Thyroid gland (tissue), 4 donors: ENCODE measurements around the gene DYTN. TPM values are rescaled to one million over a fixed set of nuclear protein-coding genes. Genes with fewer than 3 reads are reported as not detected.

ENCODE experiments used
- DNase-seq, 2 donors: peaks; one replicate each; pipeline ENCODE4 v3.0.0-alpha.2; 2019
- H3K27ac ChIP-seq, 3 donors: fragments of 200-600 bp; sonication (generic); 1 replicate in 2 of 3; 2 replicates in 1 of 3; pipeline ENCODE4 v1.5.1; 2016 to 2019; ENCODE audit warnings: mild to moderate bottlenecking in 1 of 3, moderate library complexity in 1 of 3
- H3K27me3 ChIP-seq: fragments of 200-600 bp; sonication (generic); one replicate; pipeline ENCODE4 v1.5.1; 2019
- H3K36me3 ChIP-seq, 2 donors: fragments of 200-600 bp; sonication (generic); one replicate each; pipeline ENCODE4 v1.5.1; 2016 to 2019
- H3K4me1 ChIP-seq, 2 donors: fragments of 200-600 bp; sonication (generic); one replicate each; pipeline ENCODE4 v1.5.1; 2017 to 2019
- H3K4me3 ChIP-seq, 3 donors: fragments of 200-600 bp; sonication (generic); replicated peaks in 1 of 3; 1 replicate in 2 of 3; 2 replicates in 1 of 3; pipeline ENCODE4 v1.5.1; 2016; ENCODE audit warnings: mild to moderate bottlenecking in 1 of 3
- H3K9me3 ChIP-seq: fragments of 200-600 bp; sonication (generic); one replicate; pipeline ENCODE4 v1.5.1; 2017
- CTCF ChIP-seq, 6 experiments: fragments of 200-600 bp in 3 of 6; fragments of 450-650 bp in 3 of 6; sonication (generic) in 3 of 6; IDR thresholded peaks; one replicate each; pipeline ENCODE4 v1.5.1; 2016 to 2019; ENCODE audit warnings: antibody characterized with exemption in 6 of 6, mild to moderate bottlenecking in 2 of 6, inconsistent platforms in 1 of 6, moderate library complexity in 1 of 6
- POLR2A ChIP-seq, 2 donors: fragments of 450-650 bp; IDR thresholded peaks; one replicate each; pipeline ENCODE4 v1.6.1; 2017; ENCODE audit warnings: antibody characterized with exemption in 2 of 2, mild to moderate bottlenecking in 2 of 2, moderate library complexity in 1 of 2
- WGBS, 2 donors: methylation state at CpG; one replicate each; pipeline ENCODE4 v1.1.5; 2017; 5-methylcytosine and 5-hydroxymethylcytosine counted together
- intact Hi-C: fragments of 100-400 bp; cut with DNase I; formaldehyde crosslinking; loops from one replicate; pipeline ENCODE4 v1.15.1; 2023
- total RNA-seq, 4 donors: library from RNA; depleted of rRNA; stranded (reverse); fragments of >200 nt; gene quantifications; one replicate each; pipeline ENCODE4 v1.2.3, GENCODE V29; 2016

The DYTN gene
- total RNA-seq, 4 donors from 2014 or later, result not detected

- no peaks in the 10 kb centered on the region for H3K36me3 ChIP-seq
- intact Hi-C loops, result no loop called here
- no peak overlapping the region for H3K4me3 ChIP-seq
- no peaks in the 10 kb centered on the region for H3K4me1 ChIP-seq
- 67 to 79% methylated on average over 7 of the region's 7 CpGs for WGBS, 2 donors
- no peaks in the 10 kb centered on the region for H3K9me3 ChIP-seq
- no peak overlapping the region for H3K27ac ChIP-seq
- H3K27me3 ChIP-seq, result no peaks in the 10 kb centered on the region
- no peak for DNase-seq
- TF ChIP-seq POLR2A (IDR thresholded peaks at IDR 0.05), result no peak
- no peak for TF ChIP-seq CTCF (IDR thresholded peaks at IDR 0.05)
These were observed 102.6 kb downstream of the DYTN start for GRCh38 chr2:206615417-206616089.

- TF ChIP-seq POLR2A (IDR thresholded peaks at IDR 0.05), result no peak
- no peak for TF ChIP-seq CTCF (IDR thresholded peaks at IDR 0.05)
- intact Hi-C loops, result no loop called here
- Histone ChIP-seq H3K36me3 (no peaks in the 10 kb centered on the region), H3K27ac (no peak overlapping the region), H3K4me1 (no peaks in the 10 kb centered on the region), H3K27me3 (no peaks in the 10 kb centered on the region), H3K4me3 (no peak overlapping the region), H3K9me3 (no peaks in the 10 kb centered on the region)
- WGBS, 2 donors, result 87 to 90% methylated on average over 6 of the region's 6 CpGs
- DNase-seq, result no peak
These were observed 103.4 kb downstream of the DYTN start for GRCh38 chr2:206614811-206615210.

- H3K4me3 ChIP-seq, result no peak overlapping the region
- H3K9me3 ChIP-seq, result no peaks in the 10 kb centered on the region
- 63 to 68% methylated on average over 3 of the region's 3 CpGs for WGBS, 2 donors
- intact Hi-C loops, result no loop called here
- no peak for DNase-seq
- H3K4me1 ChIP-seq, result no peaks in the 10 kb centered on the region
- H3K27me3 ChIP-seq, result no peaks in the 10 kb centered on the region
- no peak for TF ChIP-seq POLR2A (IDR thresholded peaks at IDR 0.05)
- TF ChIP-seq CTCF (IDR thresholded peaks at IDR 0.05), result no peak
- H3K36me3 ChIP-seq, result no peaks in the 10 kb centered on the region
- no peak overlapping the region for H3K27ac ChIP-seq
These were observed 106.5 kb downstream of the DYTN start for GRCh38 chr2:206611736-206612135.

- intact Hi-C loops, result no loop called here
- H3K4me1 ChIP-seq, result no peaks in the 10 kb centered on the region
- WGBS, 2 donors, result 95 to 96% methylated on average over 6 of the region's 6 CpGs
- no peaks in the 10 kb centered on the region for H3K9me3 ChIP-seq
- no peak overlapping the region for H3K27ac ChIP-seq
- DNase-seq, result no peak
- H3K4me3 ChIP-seq, result no peak overlapping the region
- H3K36me3 ChIP-seq, result no peaks in the 10 kb centered on the region
- TF ChIP-seq CTCF (IDR thresholded peaks at IDR 0.05) (no peak), POLR2A (IDR thresholded peaks at IDR 0.05) (no peak)
- no peaks in the 10 kb centered on the region for H3K27me3 ChIP-seq
These were observed 107.0 kb downstream of the DYTN start for GRCh38 chr2:206611191-206611590.

- Histone ChIP-seq H3K4me3 (no peak overlapping the region), H3K27ac (no peak overlapping the region), H3K4me1 (no peaks in the 10 kb centered on the region), H3K36me3 (no peaks in the 10 kb centered on the region), H3K27me3 (no peaks in the 10 kb centered on the region), H3K9me3 (no peaks in the 10 kb centered on the region)
- TF ChIP-seq CTCF (IDR thresholded peaks at IDR 0.05) (no peak), POLR2A (IDR thresholded peaks at IDR 0.05) (no peak)
- no peak for DNase-seq
- intact Hi-C loops, result no loop called here
- WGBS, 2 donors, result 78 to 88% methylated on average over 1 of the region's 1 CpG
These were observed 107.7 kb downstream of the DYTN start for GRCh38 chr2:206610451-206610850.
